Central memory CD4-positive, alpha-beta T cell (primary cell): Measurements from ENCODE around the gene ITLN2.
"Not testable (repeated sequence)": the region's sequence is repeated elsewhere in the genome, so short reads cannot be mapped to it uniquely, and the experiment has no call there.

Experiments
- DNase-seq: peaks from one replicate; pipeline ENCODE4 v3.0.0; 2022
- total RNA-seq, 3 experiments: gene quantifications; one replicate each; lab custom pipeline; 2026; lab: John Stamatoyannopoulos, UW

Gene ITLN2
- total RNA-seq, result 0 reads per million in 3 experiments

DNA sequence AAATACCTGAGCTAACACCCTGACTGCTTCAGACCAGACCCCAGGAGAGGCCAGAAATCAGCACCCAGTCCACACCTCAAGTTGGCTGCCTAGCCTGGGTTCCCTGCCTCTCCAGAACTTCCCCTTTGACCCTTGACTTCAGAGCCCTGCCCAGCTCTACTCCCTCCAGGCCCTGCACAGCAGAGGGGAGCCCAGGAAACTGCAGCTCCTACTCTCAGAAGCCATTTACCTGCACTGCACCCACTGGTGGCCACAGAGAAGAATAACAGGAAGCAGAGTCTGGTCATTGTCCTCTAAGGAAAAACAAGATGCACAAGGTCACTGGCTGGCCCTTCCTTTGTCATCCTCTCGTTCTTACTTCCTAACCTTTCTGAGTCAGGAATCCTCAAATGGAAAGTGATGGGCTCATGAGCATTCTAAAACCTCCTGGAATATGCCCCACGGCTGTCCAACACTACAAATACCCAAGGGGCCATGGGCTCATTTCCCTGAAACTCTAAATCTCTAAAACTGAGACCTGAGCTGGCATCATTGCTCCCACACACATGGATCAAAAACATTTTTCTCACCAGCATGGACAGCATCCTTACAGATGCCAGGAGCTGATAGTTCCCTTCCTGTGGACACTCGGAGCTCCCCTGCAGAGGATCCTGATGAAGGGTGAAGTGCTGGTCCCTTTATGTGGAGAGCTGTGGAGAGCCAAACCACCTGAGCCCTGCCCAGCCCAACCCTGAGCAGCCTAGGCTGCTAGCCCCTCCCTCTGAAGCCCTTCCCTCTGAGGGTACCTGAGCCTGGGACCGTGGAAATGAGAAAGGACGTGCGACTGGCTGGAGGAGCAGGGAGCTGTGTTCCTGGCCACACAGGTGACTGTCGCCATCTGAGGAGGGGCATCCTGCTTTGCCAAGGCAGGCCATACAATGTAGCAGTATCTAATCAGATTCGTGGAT is at the start of gene ITLN2:
TSS of gene ITLN2 (minus strand) at position 652 of the 947 bp plus-strand sequence. CDS start at position 584, 68 bp downstream.
- DNase-seq, result peak; percentile 28

DNA sequence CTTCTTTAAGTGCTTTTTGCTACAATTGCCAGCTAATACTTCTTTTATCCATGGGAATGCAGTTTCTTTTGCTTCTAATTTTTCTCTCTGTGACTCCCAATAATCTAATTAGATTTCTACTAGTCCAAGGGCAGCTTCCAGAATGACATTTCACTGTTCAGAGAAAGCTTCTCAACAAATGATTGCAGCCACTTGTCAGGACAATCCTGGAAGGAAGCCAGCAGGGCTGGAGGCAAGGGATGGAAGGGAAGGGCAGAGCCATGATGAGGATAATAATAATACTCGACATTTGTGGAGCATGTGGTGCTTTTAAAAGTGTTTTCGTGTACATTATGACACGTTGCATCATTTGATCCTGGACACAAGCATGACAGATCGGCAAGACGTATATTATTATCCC is 46.9 kb upstream of the ITLN2 start:
- no peak for DNase-seq

DNA sequence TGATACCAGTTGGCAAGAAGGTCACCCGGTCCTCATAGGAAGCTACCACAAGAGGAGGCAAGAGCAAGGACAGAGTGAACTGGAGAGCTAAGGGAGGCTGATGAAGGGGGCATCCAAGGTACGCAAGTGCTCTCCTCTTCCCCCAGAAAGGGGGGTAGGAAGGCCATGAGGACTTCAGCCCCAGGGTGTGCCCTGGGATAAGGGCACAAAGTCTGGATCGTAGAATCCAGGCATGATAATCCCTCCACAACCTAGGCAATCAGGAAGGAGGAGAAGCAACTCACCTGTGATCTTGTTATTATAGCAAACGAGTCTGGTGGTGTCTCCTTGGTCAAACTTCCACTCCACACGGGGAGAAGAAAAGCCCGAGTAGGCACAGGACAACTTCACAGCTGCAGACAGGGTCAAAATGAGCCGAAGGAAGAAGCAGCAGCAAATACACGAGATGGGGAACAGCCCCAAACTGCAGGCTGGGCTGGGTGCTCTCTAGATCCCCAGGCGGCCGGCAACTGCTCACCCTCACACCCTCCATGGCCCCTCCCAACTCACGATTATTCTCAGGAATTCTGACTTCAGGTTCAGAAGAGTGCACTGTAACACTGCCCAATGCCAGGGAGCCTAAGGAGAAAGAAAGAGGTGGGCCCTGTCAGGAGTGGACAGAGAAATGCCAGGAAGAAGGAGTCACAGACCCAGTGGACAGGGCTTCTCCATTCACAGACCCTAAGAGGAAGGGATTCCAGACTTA is 46.3 kb upstream of the ITLN2 start:
- no peak for DNase-seq

DNA sequence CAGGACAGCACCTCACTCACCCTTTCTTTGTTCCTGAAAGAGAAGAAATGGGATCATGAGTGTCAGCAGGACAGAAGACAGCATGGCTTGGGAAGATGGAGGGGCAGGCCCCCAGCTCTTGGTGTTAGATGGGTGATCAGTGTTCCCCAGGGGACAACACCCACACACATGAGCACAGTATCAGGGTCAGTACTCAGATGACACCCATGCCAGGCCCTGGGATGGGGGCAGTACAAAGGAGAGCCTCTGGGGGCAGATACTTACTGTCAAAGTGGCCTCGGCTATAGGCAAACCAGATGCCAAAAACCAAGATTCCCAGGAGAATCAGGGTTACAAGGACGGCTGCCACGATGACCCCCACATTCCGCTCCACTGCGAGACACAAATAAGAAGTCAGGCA is 44.8 kb upstream of the ITLN2 start:
- DNase-seq, result no peak

DNA sequence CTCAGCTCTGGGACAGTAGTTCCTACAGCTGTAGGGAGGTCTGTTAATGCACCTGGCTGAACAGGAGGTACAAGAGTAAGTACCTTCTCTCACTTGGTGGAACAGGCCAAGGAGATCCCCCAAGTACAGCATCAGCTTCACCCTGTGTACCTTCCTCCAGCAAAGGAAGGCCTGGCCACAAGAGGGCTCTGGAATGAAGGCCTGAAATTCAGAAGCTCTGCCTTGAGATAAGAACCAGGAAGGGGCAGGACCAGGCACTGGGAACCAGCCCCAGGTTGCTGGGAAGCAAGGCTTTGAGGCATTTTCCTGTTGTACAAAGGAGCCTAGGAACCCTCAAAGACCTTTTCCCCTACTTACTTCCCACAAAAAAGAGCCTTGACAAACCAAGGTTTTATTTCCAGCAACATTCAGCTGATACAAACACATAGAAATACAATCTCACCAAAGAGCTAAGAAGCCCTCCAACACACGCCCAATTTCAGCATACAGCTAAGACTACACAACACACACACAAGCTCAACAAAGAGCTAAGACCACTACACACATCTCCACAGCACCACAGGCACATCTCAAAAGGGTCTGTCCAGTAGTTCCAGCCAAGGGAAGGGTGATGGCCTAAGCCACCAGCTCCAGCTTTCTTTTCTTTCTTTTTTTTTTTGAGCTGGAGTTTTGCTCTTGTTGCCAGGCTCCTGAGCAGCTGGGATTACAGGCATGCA is 42.9 kb upstream of the ITLN2 start:
- peak; percentile 28 for DNase-seq

DNA sequence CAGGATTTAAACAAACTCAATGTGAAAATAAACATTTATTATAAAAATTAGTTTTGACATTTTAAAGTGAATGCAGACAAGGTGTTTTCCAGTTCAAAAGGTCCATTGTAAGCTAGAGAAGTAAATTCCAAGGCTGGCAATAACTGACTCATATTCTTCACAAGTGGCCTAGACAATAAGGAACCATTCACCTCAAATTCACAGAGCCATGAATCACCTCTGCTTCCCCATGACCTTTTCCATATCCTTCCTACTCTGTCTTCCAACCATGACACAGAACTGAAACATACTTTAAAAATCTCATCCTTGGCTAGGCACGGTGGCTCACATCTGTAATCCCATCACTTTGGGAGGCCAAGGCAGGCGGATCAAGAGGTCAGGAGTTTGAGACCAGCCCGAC is 41.6 kb upstream of the ITLN2 start:
- DNase-seq, result no peak

DNA sequence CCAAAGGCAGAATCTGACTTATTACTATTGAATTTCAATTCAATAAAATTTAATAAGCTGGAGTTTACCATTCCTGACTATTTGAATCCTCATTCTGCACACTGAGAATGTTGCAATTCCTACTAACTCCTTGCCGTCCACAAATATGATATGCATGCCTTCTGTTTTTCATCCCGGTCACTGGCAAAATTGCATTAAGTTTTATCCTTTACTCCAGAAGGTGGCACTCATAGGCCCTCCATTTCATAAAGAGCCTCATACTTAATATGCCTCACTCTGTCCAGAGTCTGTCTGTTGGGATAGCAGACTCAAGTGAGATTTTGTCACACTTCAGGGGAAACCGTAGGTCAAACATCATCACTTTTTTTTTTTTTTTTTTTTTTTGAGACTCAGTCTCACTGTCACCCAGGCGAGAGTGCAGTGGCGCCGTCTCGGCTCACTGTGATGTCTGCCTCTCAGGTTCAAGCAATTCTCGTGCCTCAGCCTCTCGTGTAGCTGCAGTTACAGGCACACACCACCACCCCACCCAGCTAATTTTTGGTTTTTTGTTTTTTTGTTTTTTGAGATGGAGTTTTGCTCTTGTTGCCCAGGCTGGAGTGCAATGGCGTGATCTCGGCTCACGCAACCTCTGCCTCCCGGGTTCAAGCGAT is 39.1 kb upstream of the ITLN2 start:
- no peak for DNase-seq

DNA sequence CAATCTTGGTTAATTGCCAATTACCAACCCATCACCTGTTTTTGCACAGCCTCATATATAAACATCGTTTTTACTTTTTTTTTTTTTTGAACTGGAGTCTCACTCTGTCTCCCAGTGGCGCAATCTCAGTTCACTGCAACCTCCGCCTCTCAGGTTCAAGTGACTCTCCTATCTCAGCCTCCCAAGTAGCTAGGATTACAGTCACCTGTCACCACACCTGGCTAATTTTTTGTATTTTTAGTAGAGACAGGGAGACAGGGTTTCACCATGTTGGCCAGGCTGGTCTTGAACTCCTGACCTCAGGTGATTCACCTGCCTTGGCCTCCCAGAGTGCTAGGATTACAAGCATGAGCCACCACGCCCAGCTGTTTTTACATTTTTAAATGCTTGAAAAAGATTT is 37.4 kb upstream of the ITLN2 start:
- not testable (repeated sequence) for DNase-seq

DNA sequence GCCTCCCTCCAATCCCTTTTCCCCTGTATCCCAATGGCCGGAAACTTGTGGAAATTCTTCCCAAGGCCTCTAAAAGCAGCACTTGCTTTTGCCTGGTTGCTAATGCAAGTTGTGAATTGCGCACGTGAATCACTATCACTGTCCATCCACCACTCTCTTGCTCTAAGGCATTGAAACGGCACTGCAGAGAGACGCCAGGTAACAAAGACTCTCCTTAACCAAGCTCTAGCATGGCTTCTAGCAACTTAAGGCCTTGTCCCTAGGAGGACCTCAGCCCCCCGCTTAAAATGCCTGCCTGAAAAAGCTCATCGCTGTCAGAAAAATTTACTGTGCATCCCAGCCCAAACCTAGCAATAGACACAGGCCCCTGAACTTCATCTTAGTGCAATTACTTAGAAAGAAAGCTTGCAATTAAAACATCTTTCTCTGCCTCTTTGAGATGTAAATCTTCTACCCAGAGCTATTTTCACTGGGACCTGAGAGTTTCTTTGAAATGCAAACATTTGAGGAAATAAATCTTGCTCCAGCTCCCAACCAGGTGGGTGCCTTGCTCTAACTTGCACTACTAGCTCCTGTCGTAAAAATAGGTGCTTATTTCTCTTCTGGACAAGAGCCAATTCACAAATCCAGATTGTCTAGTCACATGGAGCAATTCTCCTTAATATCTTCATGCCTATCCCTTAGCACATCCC is 32.9 kb upstream of the ITLN2 start:
- no peak for DNase-seq

DNA sequence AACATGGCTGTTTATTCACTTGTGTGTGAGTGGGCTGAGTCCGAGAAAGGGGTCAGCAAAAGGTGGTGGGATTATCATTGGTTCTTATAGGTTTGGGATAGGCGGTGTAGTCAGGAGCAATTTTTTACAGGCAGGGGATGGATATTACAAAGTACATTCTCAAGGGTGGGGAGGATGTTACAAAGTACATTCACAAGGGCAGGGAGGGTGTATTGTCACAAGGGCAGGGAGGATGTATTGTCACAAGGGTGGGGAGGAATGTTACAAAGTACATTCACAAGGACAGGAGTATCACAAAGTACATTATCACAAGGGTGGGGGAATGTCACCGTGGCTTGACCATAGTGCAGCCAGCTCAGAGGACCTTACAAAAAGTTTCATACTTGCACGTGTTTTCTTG is 31.1 kb upstream of the ITLN2 start:
- DNase-seq, result no peak

DNA sequence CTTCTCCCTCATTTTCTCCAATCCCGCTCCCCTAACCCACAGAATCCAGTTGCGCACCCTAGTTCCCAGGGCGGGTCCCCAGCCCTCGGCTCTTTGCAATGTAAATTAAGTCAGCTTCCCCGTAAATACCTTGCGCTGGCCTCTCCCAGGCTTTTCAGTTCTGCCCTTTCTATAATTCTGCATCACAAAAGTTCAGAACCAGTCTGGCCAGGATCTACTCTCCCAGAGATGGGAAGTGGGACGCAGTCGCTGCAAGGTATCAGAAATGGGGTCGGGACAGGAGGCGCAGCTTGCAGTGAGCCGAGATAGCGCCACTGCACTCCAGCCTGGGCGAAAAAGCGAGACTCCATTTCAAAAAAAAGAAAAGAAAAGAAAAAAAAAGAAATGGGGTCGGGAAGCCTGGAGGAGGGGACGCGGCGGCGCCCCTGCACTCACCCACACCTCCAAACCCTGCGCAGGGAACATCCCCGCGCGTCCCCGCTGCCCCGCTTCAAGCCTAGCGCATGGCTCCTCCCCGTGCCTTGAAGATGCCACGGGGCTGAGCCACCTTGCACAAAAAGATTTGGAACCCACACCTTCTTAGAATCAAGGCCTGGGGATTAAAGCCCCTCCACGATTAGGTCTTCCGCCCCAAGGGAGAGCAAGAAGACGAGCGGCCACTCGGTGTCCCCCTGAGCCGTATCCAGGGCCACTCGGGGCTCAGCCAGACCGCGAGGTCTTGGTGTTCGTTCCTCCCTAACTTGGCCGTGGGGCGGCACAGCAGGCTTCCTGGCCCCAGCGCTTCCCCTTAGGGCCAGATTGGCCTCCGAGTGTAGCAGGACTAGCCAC is 27.2 kb upstream of the ITLN2 start:
- no peak for DNase-seq

DNA sequence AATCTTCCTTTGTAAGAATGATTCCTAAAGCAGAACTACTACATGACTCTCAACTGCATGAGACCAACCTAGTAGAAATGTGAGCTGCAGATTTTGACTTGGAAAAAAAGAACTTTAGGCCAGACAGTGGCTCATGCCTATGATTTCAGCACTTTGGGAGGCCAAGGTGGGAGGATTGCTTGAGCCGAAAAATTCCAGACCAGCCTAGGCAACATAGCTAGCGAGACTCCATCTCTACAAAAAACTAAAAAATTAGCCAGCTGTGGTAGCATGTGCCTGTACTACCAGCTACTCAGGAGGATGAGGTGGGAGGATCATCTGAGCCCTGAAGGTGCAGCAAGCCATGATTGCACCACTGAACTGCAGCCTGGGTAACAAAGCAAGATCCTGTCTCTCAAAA is 24.7 kb upstream of the ITLN2 start:
- no peak for DNase-seq

DNA sequence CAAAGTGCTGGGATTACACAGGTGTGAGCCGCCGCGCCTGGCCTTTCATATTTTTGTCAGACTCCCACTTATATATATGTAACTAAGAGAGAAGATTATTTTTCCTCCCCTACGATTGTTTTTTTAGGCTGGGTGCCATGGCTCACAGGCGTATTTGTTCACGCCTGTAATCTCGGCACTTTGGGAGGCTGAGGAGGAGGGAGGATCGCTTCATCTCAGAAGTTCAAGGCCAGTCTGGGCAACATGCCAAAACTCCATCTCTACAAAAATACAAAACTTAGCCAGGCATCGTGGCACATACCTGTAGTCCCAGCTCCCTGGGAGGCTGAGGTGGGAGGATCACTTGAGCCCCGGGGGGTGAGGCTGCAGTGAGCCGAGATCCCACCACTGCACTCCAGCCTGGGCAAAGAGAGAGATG is 23.9 kb upstream of the ITLN2 start:
- no peak for DNase-seq

DNA sequence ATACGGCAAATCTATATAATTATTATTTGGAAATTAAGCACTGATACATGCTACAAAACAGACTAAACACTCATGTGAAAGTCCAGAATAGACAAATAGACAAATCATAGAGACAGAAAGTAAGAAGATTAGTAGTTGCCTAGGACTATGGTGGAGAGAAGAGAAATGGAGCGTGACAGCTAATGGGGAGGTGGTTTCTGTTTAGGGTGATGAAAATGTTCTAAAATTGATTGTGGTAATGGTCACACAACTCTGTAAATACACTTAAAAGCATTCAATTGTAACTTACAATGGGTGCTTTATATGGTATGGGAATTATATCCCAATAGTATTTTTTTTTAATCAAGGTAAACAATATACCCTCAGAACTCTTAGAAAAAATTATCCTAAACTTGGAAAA is 20.4 kb upstream of the ITLN2 start:
- no peak for DNase-seq

DNA sequence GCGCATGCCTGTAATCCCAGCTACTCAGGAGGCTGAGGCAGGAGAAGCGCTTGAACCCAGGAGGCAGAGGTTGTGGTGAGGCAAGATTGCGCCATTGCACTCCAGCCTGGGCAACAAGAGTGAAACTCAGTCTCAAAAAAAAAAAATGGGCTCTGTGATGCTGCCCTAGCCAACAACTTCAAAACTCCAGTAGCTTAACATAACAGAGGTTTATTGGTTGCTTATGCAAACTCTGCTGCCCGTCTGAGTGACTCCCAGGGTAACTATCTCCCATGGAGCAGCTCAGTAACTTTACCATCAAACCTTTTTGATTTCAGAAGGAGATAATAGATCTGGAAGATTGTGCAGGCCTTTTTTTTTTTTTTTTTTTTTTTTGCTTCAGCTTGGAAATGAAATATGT is 18.9 kb upstream of the ITLN2 start:
- no peak for DNase-seq

DNA sequence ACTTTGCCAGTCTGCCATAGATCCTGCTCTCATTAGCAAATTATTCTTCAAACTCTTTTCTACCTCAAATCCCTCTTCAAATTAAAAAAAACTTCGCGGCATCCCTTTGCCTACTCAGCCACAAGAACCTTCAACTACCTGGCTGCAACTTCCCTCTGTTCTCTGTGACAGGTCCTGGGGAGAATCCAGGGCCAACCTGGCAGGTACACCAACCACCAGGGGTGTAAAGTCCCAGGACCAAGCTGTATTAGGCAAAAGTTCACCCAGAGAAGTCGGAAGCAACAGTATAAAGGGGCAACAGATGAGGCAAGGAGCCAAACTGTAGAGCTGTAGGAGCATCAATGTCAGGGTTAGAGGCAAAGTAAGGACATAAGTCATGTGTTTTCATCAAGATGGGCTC is 18.3 kb upstream of the ITLN2 start:
- DNase-seq, result no peak

DNA sequence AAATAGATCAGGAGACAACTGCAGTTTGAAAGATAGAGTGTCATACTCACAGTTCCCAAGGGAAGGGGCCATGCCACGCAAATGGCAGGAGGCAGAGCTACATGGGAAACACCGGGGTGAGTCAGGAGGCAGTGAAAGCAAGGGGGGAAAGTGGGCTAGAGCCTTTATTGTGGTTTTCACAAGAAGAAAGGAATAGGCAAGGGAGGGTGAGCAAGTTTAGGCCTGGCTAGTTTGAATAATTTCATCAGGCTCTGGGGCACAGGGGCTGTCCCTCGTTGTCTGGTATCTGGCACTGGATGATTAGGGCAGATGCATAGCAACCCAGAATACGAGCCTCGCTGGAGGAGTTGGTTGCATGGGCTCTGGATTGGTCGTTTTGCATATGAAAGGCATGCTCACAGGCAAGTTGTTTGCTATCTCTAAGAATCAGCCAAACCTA is 17.0 kb upstream of the ITLN2 start:
- DNase-seq, result no peak

DNA sequence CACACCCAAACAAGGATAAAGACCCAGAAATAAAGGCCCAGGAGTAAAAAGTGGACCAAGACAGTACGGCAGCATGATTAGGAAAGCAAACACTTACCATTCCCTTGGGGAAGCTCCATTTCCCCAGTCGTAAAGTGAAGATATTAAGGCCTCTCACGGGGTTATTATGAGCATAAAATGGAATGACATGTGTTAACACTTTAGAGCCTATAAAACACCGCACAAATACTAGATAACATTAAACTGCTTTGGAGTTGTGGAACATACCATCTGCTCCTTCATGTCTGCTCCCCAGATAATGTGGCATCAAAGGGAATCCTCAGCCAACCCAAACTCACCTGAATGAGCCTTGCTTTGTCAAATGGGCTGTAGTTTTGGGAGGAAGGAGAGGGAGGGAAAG is 8.9 kb upstream of the ITLN2 start:
- DNase-seq, result no peak

DNA sequence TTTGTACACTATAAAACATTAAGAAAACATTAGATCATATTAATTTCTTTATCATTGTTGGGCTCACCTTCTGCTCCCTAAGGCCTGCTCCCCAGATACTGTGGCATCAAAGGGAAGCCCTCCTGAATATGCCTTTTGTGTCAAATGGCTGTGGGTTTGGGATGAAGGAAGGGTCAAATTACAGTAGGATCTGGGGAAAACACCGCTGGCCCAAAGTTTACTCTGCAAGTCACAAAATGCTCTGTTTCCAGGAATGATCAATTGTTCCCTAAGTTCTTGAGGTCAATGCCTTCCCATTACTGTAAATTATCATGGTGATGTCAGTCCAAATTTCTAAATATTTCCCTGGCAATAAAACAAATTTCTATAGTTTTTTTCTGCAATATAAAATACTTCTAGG is 6.8 kb upstream of the ITLN2 start:
- no peak for DNase-seq

DNA sequence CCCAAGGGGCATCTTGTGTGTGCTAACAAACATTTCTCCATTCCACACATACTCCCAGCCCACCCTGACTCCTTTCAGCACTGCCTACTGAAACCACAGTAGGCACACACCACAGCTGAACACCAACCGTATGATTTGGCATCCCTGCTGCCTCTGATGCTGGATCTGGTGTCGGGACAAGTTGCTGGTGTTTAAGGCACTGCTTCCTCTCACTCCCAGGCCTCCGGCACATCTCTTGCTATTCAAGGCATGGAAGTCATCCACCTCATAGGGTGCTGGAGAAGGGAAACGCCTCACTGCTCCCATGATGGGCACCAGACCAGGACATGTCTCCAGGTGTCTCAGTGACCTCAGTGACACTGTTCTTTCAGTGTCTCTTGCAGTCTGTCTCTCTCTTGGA is 2.4 kb upstream of the ITLN2 start:
- DNase-seq, result no peak

DNA sequence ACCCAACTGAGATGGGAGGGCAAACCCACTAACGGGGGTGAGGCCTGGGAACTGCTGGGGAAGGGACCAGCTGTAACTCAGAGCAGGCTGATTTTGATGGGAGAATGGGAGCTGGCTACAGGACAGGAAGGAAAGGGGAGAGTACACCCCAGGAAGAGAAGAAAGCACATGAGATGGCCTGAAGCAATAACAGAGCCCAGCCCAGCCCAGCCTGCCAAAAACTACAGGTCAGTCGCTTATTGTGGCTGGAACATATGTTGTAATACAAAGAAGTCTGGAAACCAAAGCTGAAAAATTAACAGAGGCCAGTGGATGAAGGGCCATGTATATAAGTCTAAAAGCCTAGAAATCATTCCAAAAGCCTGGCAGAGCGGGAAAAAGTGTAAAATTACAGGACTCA is 1.6 kb downstream of the ITLN2 start:
- no peak for DNase-seq
